ENCODE measurements around the gene CASP5. TPM values are rescaled to one million over a fixed set of nuclear protein-coding genes. Genes with fewer than 3 reads are reported as not detected.

The CASP5 gene
- total RNA-seq, 1 donor from 2014 or later: not detected

GRCh38 chr11:105024394-105024793 is 1.4 kb upstream of the CASP5 start:
- no peak for DNase-seq (ENCODE audit: low spot score)
- no peak overlapping the region for H3K27ac Mint-ChIP-seq
- peaks cover 14% of the 10 kb centered on the region for H3K4me1 Mint-ChIP-seq (ENCODE audit: low read depth)
- no peak overlapping the region for H3K4me3 Mint-ChIP-seq
- H3K9me3 Mint-ChIP-seq: no peaks in the 10 kb centered on the region
- intact Hi-C loops (cut with micrococcal nuclease): no loop called here
- H3K36me3 Mint-ChIP-seq (ENCODE audit: low read depth): peaks cover 41% of the 10 kb centered on the region
- no peaks in the 10 kb centered on the region for H3K27me3 Mint-ChIP-seq (ENCODE audit: insufficient read depth)

- H3K4me3 Mint-ChIP-seq: no peak overlapping the region
- peaks cover 1% of the 10 kb centered on the region for H3K4me1 Mint-ChIP-seq (ENCODE audit: low read depth)
- no peaks in the 10 kb centered on the region for H3K9me3 Mint-ChIP-seq
- no peak for DNase-seq (ENCODE audit: low spot score)
- intact Hi-C loops (cut with micrococcal nuclease): no loop called here
- no peak overlapping the region for H3K27ac Mint-ChIP-seq
- peaks cover 26% of the 10 kb centered on the region for H3K36me3 Mint-ChIP-seq (ENCODE audit: low read depth)
- H3K27me3 Mint-ChIP-seq (ENCODE audit: insufficient read depth): no peaks in the 10 kb centered on the region
These were observed 441 bp downstream of the CASP5 start for GRCh38 chr11:105022527-105022926.

DNA sequence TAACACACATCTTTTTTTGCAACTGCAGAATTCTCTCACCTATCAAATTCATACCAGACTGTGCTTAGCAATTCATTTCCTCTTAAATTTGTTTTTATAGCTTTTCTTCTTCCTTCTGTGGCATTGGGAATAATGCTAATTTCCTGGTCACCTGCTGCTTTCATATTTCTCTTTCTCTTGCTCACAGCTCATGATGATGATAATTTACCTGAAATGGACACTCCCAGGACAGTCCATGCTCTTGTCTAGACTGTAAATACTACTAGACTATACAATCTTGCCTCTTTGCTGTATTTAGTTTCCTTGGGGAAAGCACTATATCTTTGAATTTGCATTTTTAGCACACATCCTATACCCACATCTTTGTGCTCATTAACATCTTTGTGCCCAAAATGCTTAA is 15.5 kb downstream of the CASP5 start:
- intact Hi-C loops (cut with micrococcal nuclease): no loop called here
- no peak overlapping the region for H3K27ac Mint-ChIP-seq
- H3K4me3 Mint-ChIP-seq: no peak overlapping the region
- no peaks in the 10 kb centered on the region for H3K4me1 Mint-ChIP-seq (ENCODE audit: low read depth)
- H3K9me3 Mint-ChIP-seq: no peaks in the 10 kb centered on the region
- no peak for DNase-seq (ENCODE audit: low spot score)
- H3K27me3 Mint-ChIP-seq (ENCODE audit: insufficient read depth): no peaks in the 10 kb centered on the region
- no peaks in the 10 kb centered on the region for H3K36me3 Mint-ChIP-seq (ENCODE audit: low read depth)

GRCh38 chr11:105005451-105005845 is 17.5 kb downstream of the CASP5 start:
- H3K27me3 Mint-ChIP-seq (ENCODE audit: insufficient read depth): no peaks in the 10 kb centered on the region
- no peak overlapping the region for H3K4me3 Mint-ChIP-seq
- peaks cover 6% of the 10 kb centered on the region for H3K4me1 Mint-ChIP-seq (ENCODE audit: low read depth)
- intact Hi-C loops (cut with micrococcal nuclease): no loop called here
- no peak for DNase-seq (ENCODE audit: low spot score)
- no peaks in the 10 kb centered on the region for H3K36me3 Mint-ChIP-seq (ENCODE audit: low read depth)
- no peak overlapping the region for H3K27ac Mint-ChIP-seq
- H3K9me3 Mint-ChIP-seq: no peaks in the 10 kb centered on the region

DNA sequence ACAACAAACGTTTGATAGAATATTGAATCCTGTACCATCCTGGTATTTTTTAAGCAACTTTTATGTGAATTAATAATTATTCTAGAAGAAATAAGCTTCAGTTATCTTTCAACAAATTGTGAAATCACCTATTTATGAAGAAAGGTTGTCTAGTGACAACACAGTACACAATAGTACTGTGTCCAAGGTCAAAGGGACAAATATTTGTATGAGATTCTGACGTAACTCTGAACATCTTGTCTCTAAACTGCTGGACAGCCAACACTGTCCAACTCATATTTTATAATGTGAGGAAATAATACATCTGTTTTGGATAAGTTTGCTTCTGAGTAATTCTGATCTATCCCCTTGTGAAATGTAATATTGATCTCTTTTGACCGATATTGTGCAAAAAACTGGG is 18.9 kb downstream of the CASP5 start:
- Mint-ChIP-seq H3K4me1 (ENCODE audit: low read depth) (peaks cover 6% of the 10 kb centered on the region), H3K27me3 (ENCODE audit: insufficient read depth) (no peaks in the 10 kb centered on the region), H3K4me3 (no peak overlapping the region), H3K9me3 (no peaks in the 10 kb centered on the region), H3K36me3 (ENCODE audit: low read depth) (no peaks in the 10 kb centered on the region), H3K27ac (no peak overlapping the region)
- intact Hi-C loops (cut with micrococcal nuclease): no loop called here
- DNase-seq (ENCODE audit: low spot score): no peak

- H3K27ac Mint-ChIP-seq: no peak overlapping the region
- H3K4me3 Mint-ChIP-seq: no peak overlapping the region
- peaks cover 6% of the 10 kb centered on the region for H3K4me1 Mint-ChIP-seq (ENCODE audit: low read depth)
- H3K9me3 Mint-ChIP-seq: no peaks in the 10 kb centered on the region
- no peaks in the 10 kb centered on the region for H3K27me3 Mint-ChIP-seq (ENCODE audit: insufficient read depth)
- no peaks in the 10 kb centered on the region for H3K36me3 Mint-ChIP-seq (ENCODE audit: low read depth)
- no peak for DNase-seq (ENCODE audit: low spot score)
- intact Hi-C loops (cut with micrococcal nuclease): no loop called here
These were observed 19.8 kb downstream of the CASP5 start for GRCh38 chr11:105003151-105003550.

- no peaks in the 10 kb centered on the region for H3K36me3 Mint-ChIP-seq (ENCODE audit: low read depth)
- H3K27ac Mint-ChIP-seq: no peak overlapping the region
- peaks cover 4% of the 10 kb centered on the region for H3K27me3 Mint-ChIP-seq (ENCODE audit: insufficient read depth)
- peaks cover 6% of the 10 kb centered on the region for H3K4me1 Mint-ChIP-seq (ENCODE audit: low read depth)
- intact Hi-C loops (cut with micrococcal nuclease): loop anchor here (1.0 kb wide), 2 partner anchors 391 to 469 kb away; no protein-coding TSS in a partner anchor
- H3K4me3 Mint-ChIP-seq: no peak overlapping the region
- peak; percentile 17 for DNase-seq (ENCODE audit: low spot score)
- H3K9me3 Mint-ChIP-seq: no peaks in the 10 kb centered on the region
These were observed 22.2 kb downstream of the CASP5 start for GRCh38 chr11:105000797-105001196.

- H3K27me3 Mint-ChIP-seq (ENCODE audit: insufficient read depth): peaks cover 4% of the 10 kb centered on the region
- intact Hi-C loops (cut with micrococcal nuclease): loop anchor here (1.0 kb wide), 1 partner anchor 391 kb away; no protein-coding TSS in a partner anchor
- no peak overlapping the region for H3K27ac Mint-ChIP-seq
- DNase-seq (ENCODE audit: low spot score): no peak
- no peak overlapping the region for H3K4me3 Mint-ChIP-seq
- H3K9me3 Mint-ChIP-seq: no peaks in the 10 kb centered on the region
- H3K4me1 Mint-ChIP-seq (ENCODE audit: low read depth): peaks cover 6% of the 10 kb centered on the region
- H3K36me3 Mint-ChIP-seq (ENCODE audit: low read depth): no peaks in the 10 kb centered on the region
These were observed 22.8 kb downstream of the CASP5 start for GRCh38 chr11:105000167-105000566.

DNA sequence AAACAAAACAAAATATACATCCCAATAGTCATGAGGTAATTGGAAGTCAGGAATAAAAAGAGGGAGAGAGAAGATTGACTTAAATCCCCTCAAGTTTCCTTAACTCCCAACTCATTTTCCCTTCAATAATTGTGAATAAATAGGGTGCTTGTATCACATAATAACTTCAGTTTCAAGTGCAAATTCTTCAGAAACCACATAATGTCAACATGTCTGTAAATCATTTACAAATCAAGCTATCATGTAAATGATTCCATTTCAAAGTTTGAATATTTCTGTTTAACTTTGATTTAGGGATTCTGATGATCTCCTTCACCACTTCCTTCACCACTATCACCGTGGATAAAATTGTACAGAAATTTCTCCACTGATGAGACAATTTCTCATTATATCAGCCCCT is 23.2 kb downstream of the CASP5 start:
- peaks cover 4% of the 10 kb centered on the region for H3K27me3 Mint-ChIP-seq (ENCODE audit: insufficient read depth)
- no peak overlapping the region for H3K27ac Mint-ChIP-seq

GRCh38 chr11:104997288-104997687 is 25.7 kb downstream of the CASP5 start:
- peaks cover 4% of the 10 kb centered on the region for H3K9me3 Mint-ChIP-seq
- no peak overlapping the region for H3K4me3 Mint-ChIP-seq
- H3K4me1 Mint-ChIP-seq (ENCODE audit: low read depth): peaks cover 6% of the 10 kb centered on the region
- intact Hi-C loops (cut with micrococcal nuclease): no loop called here
- H3K27me3 Mint-ChIP-seq (ENCODE audit: insufficient read depth): peaks cover 4% of the 10 kb centered on the region
- no peak overlapping the region for H3K27ac Mint-ChIP-seq
- H3K36me3 Mint-ChIP-seq (ENCODE audit: low read depth): no peaks in the 10 kb centered on the region
- no peak for DNase-seq (ENCODE audit: low spot score)

More for the DNA sequence above, 23.2 kb downstream of the CASP5 start:
- no peak for DNase-seq (ENCODE audit: low spot score)
- H3K4me1 Mint-ChIP-seq (ENCODE audit: low read depth): peaks cover 6% of the 10 kb centered on the region
- H3K4me3 Mint-ChIP-seq: no peak overlapping the region
- H3K36me3 Mint-ChIP-seq (ENCODE audit: low read depth): no peaks in the 10 kb centered on the region
- intact Hi-C loops (cut with micrococcal nuclease): loop anchor here (1.0 kb wide), 1 partner anchor 390 kb away; no protein-coding TSS in a partner anchor
- H3K9me3 Mint-ChIP-seq: no peaks in the 10 kb centered on the region

- Mint-ChIP-seq H3K9me3 (peaks cover 4% of the 10 kb centered on the region), H3K4me3 (no peak overlapping the region), H3K27ac (no peak overlapping the region), H3K4me1 (ENCODE audit: low read depth) (no peaks in the 10 kb centered on the region), H3K27me3 (ENCODE audit: insufficient read depth) (peaks cover 4% of the 10 kb centered on the region), H3K36me3 (ENCODE audit: low read depth) (no peaks in the 10 kb centered on the region)
- no peak for DNase-seq (ENCODE audit: low spot score)
- intact Hi-C loops (cut with micrococcal nuclease): no loop called here
These were observed 28.0 kb downstream of the CASP5 start for GRCh38 chr11:104995001-104995408.

GRCh38 chr11:104992781-104993180 is 30.2 kb downstream of the CASP5 start:
- intact Hi-C loops (cut with micrococcal nuclease): no loop called here
- Mint-ChIP-seq H3K36me3 (ENCODE audit: low read depth) (no peaks in the 10 kb centered on the region), H3K27me3 (ENCODE audit: insufficient read depth) (peaks cover 10% of the 10 kb centered on the region), H3K9me3 (peaks cover 10% of the 10 kb centered on the region), H3K27ac (no peak overlapping the region), H3K4me3 (no peak overlapping the region), H3K4me1 (ENCODE audit: low read depth) (no peaks in the 10 kb centered on the region)
- DNase-seq (ENCODE audit: low spot score): no peak

DNA sequence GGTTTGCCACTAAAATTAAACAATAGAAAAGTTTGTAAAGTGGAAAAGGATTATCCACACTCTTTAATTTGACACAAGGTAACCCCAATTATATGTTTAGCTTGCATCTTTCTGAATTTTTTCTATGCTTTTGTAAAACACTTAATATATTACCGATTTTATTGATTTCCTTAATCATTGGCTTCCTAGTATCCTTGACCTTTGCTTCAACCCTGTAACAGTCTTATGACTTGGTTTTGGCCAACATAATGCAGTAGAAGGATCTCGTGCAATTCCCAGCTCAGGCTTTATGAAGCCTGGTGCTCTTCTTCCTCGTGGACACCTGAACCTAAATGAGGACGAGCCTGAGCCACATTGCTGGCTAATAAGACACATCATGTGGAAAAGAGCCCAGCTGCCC is 31.0 kb downstream of the CASP5 start:
- H3K4me1 Mint-ChIP-seq (ENCODE audit: low read depth): no peaks in the 10 kb centered on the region
- peaks cover 10% of the 10 kb centered on the region for H3K27me3 Mint-ChIP-seq (ENCODE audit: insufficient read depth)

GRCh38 chr11:104984808-104985207 is 38.2 kb downstream of the CASP5 start:
- peaks cover 18% of the 10 kb centered on the region for H3K9me3 Mint-ChIP-seq
- no peak overlapping the region for H3K4me3 Mint-ChIP-seq
- no peak overlapping the region for H3K27ac Mint-ChIP-seq
- peaks cover 6% of the 10 kb centered on the region for H3K27me3 Mint-ChIP-seq (ENCODE audit: insufficient read depth)
- no peak for DNase-seq (ENCODE audit: low spot score)
- no peaks in the 10 kb centered on the region for H3K4me1 Mint-ChIP-seq (ENCODE audit: low read depth)
- intact Hi-C loops (cut with micrococcal nuclease): no loop called here
- H3K36me3 Mint-ChIP-seq (ENCODE audit: low read depth): no peaks in the 10 kb centered on the region

More for the DNA sequence above, 31.0 kb downstream of the CASP5 start:
- no peak overlapping the region for H3K4me3 Mint-ChIP-seq
- DNase-seq (ENCODE audit: low spot score): no peak
- intact Hi-C loops (cut with micrococcal nuclease): no loop called here
- H3K27ac Mint-ChIP-seq: no peak overlapping the region
- peaks cover 17% of the 10 kb centered on the region for H3K9me3 Mint-ChIP-seq
- no peaks in the 10 kb centered on the region for H3K36me3 Mint-ChIP-seq (ENCODE audit: low read depth)
